ENCODE measurements around the gene CTNNA2. TPM values are rescaled to one million over a fixed set of nuclear protein-coding genes. Genes with fewer than 3 reads are reported as not detected.

CTNNA2 gene
- total RNA-seq, 1 experiment from 2014 or later: 5.5 TPM

DNA sequence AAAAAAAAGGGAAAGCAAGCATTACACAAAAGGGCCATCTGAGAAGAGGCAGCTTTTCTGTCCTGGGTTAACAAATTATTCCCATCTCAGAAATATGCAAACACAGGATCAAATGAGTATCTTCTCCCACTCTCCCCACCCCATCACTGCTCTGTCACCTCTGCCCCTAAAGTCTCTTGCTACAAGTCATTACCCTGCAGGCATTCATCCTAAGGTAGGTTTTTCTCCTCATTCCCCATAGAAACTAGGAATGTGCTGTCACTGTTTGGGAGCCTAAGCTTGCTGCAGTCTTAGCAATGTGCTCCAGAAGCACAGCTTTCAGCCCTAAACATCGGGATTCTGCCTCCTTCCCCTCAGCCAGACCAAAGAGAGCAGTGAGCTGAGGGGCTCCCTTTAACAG lies 788.1 kb downstream of the CTNNA2 start:
- H2AK5ac ChIP-seq (ENCODE audit: insufficient read length, low read length): no peak overlapping the region
- TF ChIP-seq, protein P1, sequence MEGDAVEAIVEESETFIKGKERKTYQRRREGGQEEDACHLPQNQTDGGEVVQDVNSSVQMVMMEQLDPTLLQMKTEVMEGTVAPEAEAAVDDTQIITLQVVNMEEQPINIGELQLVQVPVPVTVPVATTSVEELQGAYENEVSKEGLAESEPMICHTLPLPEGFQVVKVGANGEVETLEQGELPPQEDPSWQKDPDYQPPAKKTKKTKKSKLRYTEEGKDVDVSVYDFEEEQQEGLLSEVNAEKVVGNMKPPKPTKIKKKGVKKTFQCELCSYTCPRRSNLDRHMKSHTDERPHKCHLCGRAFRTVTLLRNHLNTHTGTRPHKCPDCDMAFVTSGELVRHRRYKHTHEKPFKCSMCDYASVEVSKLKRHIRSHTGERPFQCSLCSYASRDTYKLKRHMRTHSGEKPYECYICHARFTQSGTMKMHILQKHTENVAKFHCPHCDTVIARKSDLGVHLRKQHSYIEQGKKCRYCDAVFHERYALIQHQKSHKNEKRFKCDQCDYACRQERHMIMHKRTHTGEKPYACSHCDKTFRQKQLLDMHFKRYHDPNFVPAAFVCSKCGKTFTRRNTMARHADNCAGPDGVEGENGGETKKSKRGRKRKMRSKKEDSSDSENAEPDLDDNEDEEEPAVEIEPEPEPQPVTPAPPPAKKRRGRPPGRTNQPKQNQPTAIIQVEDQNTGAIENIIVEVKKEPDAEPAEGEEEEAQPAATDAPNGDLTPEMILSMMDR (conservative IDR thresholded peaks at IDR 0.05): no peak
- no peaks in the 10 kb centered on the region for H3K79me1 ChIP-seq (ENCODE audit: insufficient read depth, low read depth, low read length, poor library complexity, severe bottlenecking)
- Mint-ChIP-seq H3K4me3 (peak overlapping the region; percentile 1 to 3; a peak in 2 of 5 replicates), H3K36me3 (ENCODE audit: insufficient read depth in 1 of 3, low read depth in 3 of 3) (peaks cover 0 to 2% (median 0%) of the 10 kb centered on the region in 3 experiments; a peak in 1 of 7 replicates), H3K9me3 (peaks cover 0 to 2% of the 10 kb centered on the region in 2 experiments; a peak in 2 of 5 replicates), H3K27me3 (ENCODE audit: low read depth) (peaks cover 59% of the 10 kb centered on the region), H3K4me1 (peaks cover 60 to 69% of the 10 kb centered on the region in 2 experiments), H3K27ac (peak overlapping the region in 1 of 3 experiments; percentile 15; a peak in 2 of 7 replicates)
- peaks cover 13% of the 10 kb centered on the region; the same call in 1 of the 2 replicates for H3K4me1 ChIP-seq (ENCODE audit: insufficient read depth, low read length)
- no peaks in the 10 kb centered on the region for H3K9me3 ChIP-seq (ENCODE audit: control insufficient read depth, low read depth, low read length)
- H3K23me2 ChIP-seq (ENCODE audit: insufficient read length, low read depth, low read length, poor library complexity, severe bottlenecking): peaks cover 22% of the 10 kb centered on the region
- no peak overlapping the region for H3T11ph ChIP-seq (ENCODE audit: low read length)
- no CpG with 5 or more reads among the region's 1 CpG for WGBS (ENCODE audit: extremely low coverage, insufficient read length, low lambda C conversion rate)
- no peak overlapping the region for H2BK20ac ChIP-seq (ENCODE audit: low read depth, low read length, poor library complexity, severe bottlenecking)
- no peak overlapping the region for H2BK5ac ChIP-seq (ENCODE audit: insufficient read length, low read length)
- H4K5ac ChIP-seq (ENCODE audit: insufficient read length, low read depth, low read length): no peak overlapping the region
- no peak overlapping the region for H3K4ac ChIP-seq (ENCODE audit: low read depth, low read length)
- no peaks in the 10 kb centered on the region for H3K79me2 ChIP-seq (ENCODE audit: insufficient read depth, low read length)
- peaks cover 41% of the 10 kb centered on the region for H3K27me3 ChIP-seq (ENCODE audit: insufficient read depth, low read length)
- no peak overlapping the region for H4K8ac ChIP-seq (replicated peaks; ENCODE audit: insufficient read length, low read depth, low read length)
- H4K91ac ChIP-seq (ENCODE audit: insufficient read length, low read depth, low read length): no peak overlapping the region
- no peak overlapping the region for H2BK12ac ChIP-seq (ENCODE audit: insufficient read length, low read depth, low read length)
- no peak overlapping the region for H3K9ac ChIP-seq (ENCODE audit: extremely low read depth, insufficient read length, low read length)
- peak overlapping the region; percentile 52 for H3K4me2 ChIP-seq (ENCODE audit: insufficient read depth, insufficient read length, low read length)
- no peak overlapping the region for H3K56ac ChIP-seq (ENCODE audit: insufficient read length, low read depth, low read length)
- no peak for DNase-seq
- no peak overlapping the region for H3K14ac ChIP-seq (ENCODE audit: insufficient read depth, low read length)
- H3K18ac ChIP-seq (ENCODE audit: insufficient read length, low read depth, low read length): no peak overlapping the region
- no peak overlapping the region for H2BK120ac ChIP-seq (ENCODE audit: low read depth, low read length, poor library complexity, severe bottlenecking)
- no peak overlapping the region for H2BK15ac ChIP-seq (ENCODE audit: low read depth, low read length)
- no peaks in the 10 kb centered on the region for H4K20me1 ChIP-seq (ENCODE audit: control insufficient read depth, insufficient read depth, insufficient read length)
- H3K27ac ChIP-seq (ENCODE audit: insufficient read length, low read depth, low read length): no peak overlapping the region
- no peak overlapping the region for H2AFZ ChIP-seq (ENCODE audit: low read length)
- H3K23ac ChIP-seq (ENCODE audit: insufficient read length, low read depth, low read length): no peak overlapping the region

Data from H9 (cell line).